ENCODE measurements around the gene OR6M1. TPM values are rescaled to one million over a fixed set of nuclear protein-coding genes. Genes with fewer than 3 reads are reported as not detected.

The OR6M1 gene
- total and polyA plus RNA-seq, 2 donors (not counting 1 experiment from before 2014, with no cell fraction given), result not detected

- Histone ChIP-seq H2AFZ (ENCODE audit: low read length) (no peak overlapping the region), H3K4me1 (ENCODE audit: control insufficient read depth, extremely low read depth, insufficient read depth, low read length) (no peaks in the 10 kb centered on the region), H3K27ac (ENCODE audit: insufficient read depth, low read length) (no peak overlapping the region), H3K4me3 (replicated peaks in 1 of 4; ENCODE audit: control extremely low read depth in 1 of 4, insufficient read depth in 1 of 4, low read depth in 3 of 4, low read length in 4 of 4) (no peak overlapping the region), H4K20me1 (ENCODE audit: control insufficient read depth, extremely low read depth, insufficient read depth, low read length) (no peaks in the 10 kb centered on the region), H3K9me3 (ENCODE audit: control insufficient read depth, insufficient read depth, low read depth, low read length) (no peaks in the 10 kb centered on the region), H3K36me3 (ENCODE audit: control insufficient read depth, insufficient read depth, low read length) (no peaks in the 10 kb centered on the region), H3K4me2 (ENCODE audit: extremely low read depth, insufficient read depth, low read length) (no peak overlapping the region), H3K9ac (ENCODE audit: insufficient read depth, low read length) (no peak overlapping the region), H3K79me2 (ENCODE audit: control insufficient read depth, insufficient read depth, low read length) (no peaks in the 10 kb centered on the region), H3K27me3 (ENCODE audit: control insufficient read depth, insufficient read depth, low read length) (no peaks in the 10 kb centered on the region)
- DNase-seq (ENCODE audit: low read depth in 2 of 2), result no peak
- TF ChIP-seq, protein P1, sequence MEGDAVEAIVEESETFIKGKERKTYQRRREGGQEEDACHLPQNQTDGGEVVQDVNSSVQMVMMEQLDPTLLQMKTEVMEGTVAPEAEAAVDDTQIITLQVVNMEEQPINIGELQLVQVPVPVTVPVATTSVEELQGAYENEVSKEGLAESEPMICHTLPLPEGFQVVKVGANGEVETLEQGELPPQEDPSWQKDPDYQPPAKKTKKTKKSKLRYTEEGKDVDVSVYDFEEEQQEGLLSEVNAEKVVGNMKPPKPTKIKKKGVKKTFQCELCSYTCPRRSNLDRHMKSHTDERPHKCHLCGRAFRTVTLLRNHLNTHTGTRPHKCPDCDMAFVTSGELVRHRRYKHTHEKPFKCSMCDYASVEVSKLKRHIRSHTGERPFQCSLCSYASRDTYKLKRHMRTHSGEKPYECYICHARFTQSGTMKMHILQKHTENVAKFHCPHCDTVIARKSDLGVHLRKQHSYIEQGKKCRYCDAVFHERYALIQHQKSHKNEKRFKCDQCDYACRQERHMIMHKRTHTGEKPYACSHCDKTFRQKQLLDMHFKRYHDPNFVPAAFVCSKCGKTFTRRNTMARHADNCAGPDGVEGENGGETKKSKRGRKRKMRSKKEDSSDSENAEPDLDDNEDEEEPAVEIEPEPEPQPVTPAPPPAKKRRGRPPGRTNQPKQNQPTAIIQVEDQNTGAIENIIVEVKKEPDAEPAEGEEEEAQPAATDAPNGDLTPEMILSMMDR (conservative IDR thresholded peaks at IDR 0.05 in 1 of 2, IDR thresholded peaks at IDR 0.05 in 1 of 2; ENCODE audit: low read depth in 1 of 2, low read length in 2 of 2), result no peak
- TF ChIP-seq EZH2 (IDR thresholded peaks at IDR 0.05; ENCODE audit: low read length, missing control alignments), result no peak
Observed at GRCh38 chr11:123771664-123772063, 34.5 kb downstream of the OR6M1 start.

DNA sequence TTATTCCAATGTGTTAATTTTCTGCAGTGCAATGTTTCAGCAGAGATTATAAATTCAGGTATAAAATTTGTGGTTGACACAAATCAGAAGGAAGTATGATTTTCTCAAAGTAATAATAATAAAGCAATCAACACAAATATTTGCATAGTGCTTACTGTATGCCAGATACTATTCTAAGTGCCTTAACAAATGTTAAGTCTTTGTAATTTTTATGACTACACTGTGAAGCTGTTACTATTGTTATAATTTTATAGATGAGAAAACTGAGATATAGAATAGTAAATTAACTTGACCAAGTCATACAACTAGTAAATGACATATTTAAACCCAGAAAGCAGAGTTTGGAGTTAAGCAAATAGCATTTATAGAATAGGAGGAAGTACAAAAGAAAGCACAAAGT, 35.4 kb downstream of the OR6M1 start:
- no peak overlapping the region for H3K4me2 ChIP-seq (ENCODE audit: extremely low read depth, insufficient read depth, low read length)

GRCh38 chr11:123765601-123766000, 40.5 kb downstream of the OR6M1 start:
- no peaks in the 10 kb centered on the region for H3K27me3 ChIP-seq (ENCODE audit: control insufficient read depth, insufficient read depth, low read length)

More for the DNA sequence above, 35.4 kb downstream of the OR6M1 start:
- no peak overlapping the region for H3K9ac ChIP-seq (ENCODE audit: insufficient read depth, low read length)
- H3K27me3 ChIP-seq (ENCODE audit: control insufficient read depth, insufficient read depth, low read length), result no peaks in the 10 kb centered on the region
- no peaks in the 10 kb centered on the region for H3K9me3 ChIP-seq (ENCODE audit: control insufficient read depth, insufficient read depth, low read depth, low read length)
- H3K36me3 ChIP-seq (ENCODE audit: control insufficient read depth, insufficient read depth, low read length), result no peaks in the 10 kb centered on the region
- H3K79me2 ChIP-seq (ENCODE audit: control insufficient read depth, insufficient read depth, low read length), result no peaks in the 10 kb centered on the region
- no peak overlapping the region for H2AFZ ChIP-seq (ENCODE audit: low read length)
- TF ChIP-seq, protein P1 (conservative IDR thresholded peaks at IDR 0.05 in 1 of 2, IDR thresholded peaks at IDR 0.05 in 1 of 2; ENCODE audit: low read depth in 1 of 2, low read length in 2 of 2), result no peak
- TF ChIP-seq EZH2 (IDR thresholded peaks at IDR 0.05; ENCODE audit: low read length, missing control alignments), result no peak
- no peak overlapping the region for H3K4me3 ChIP-seq (replicated peaks in 1 of 4; ENCODE audit: control extremely low read depth in 1 of 4, insufficient read depth in 1 of 4, low read depth in 3 of 4, low read length in 4 of 4)
- no peaks in the 10 kb centered on the region for H4K20me1 ChIP-seq (ENCODE audit: control insufficient read depth, extremely low read depth, insufficient read depth, low read length)
- no peak overlapping the region for H3K27ac ChIP-seq (ENCODE audit: insufficient read depth, low read length)
- DNase-seq (ENCODE audit: low read depth in 2 of 2), result no peak
- no peaks in the 10 kb centered on the region for H3K4me1 ChIP-seq (ENCODE audit: control insufficient read depth, extremely low read depth, insufficient read depth, low read length)

More at GRCh38 chr11:123765601-123766000, 40.5 kb downstream of the OR6M1 start:
- DNase-seq (ENCODE audit: low read depth in 2 of 2), result no peak
- H3K9ac ChIP-seq (ENCODE audit: insufficient read depth, low read length), result no peak overlapping the region
- H3K4me1 ChIP-seq (ENCODE audit: control insufficient read depth, extremely low read depth, insufficient read depth, low read length), result no peaks in the 10 kb centered on the region
- no peaks in the 10 kb centered on the region for H3K79me2 ChIP-seq (ENCODE audit: control insufficient read depth, insufficient read depth, low read length)
- no peak overlapping the region for H3K27ac ChIP-seq (ENCODE audit: insufficient read depth, low read length)
- no peaks in the 10 kb centered on the region for H3K9me3 ChIP-seq (ENCODE audit: control insufficient read depth, insufficient read depth, low read depth, low read length)
- H3K4me2 ChIP-seq (ENCODE audit: extremely low read depth, insufficient read depth, low read length), result no peak overlapping the region
- no peak overlapping the region for H3K4me3 ChIP-seq (replicated peaks in 1 of 4; ENCODE audit: control extremely low read depth in 1 of 4, insufficient read depth in 1 of 4, low read depth in 3 of 4, low read length in 4 of 4)
- no peak overlapping the region for H2AFZ ChIP-seq (ENCODE audit: low read length)
- no peaks in the 10 kb centered on the region for H4K20me1 ChIP-seq (ENCODE audit: control insufficient read depth, extremely low read depth, insufficient read depth, low read length)
- no peaks in the 10 kb centered on the region for H3K36me3 ChIP-seq (ENCODE audit: control insufficient read depth, insufficient read depth, low read length)
- no peak for TF ChIP-seq EZH2 (IDR thresholded peaks at IDR 0.05; ENCODE audit: low read length, missing control alignments)
- TF ChIP-seq, protein P1 (conservative IDR thresholded peaks at IDR 0.05 in 1 of 2, IDR thresholded peaks at IDR 0.05 in 1 of 2; ENCODE audit: low read depth in 1 of 2, low read length in 2 of 2), result no peak
